ENCODE data around the gene SHKBP1. TPM values are rescaled to one million over a fixed set of nuclear protein-coding genes. Genes with fewer than 3 reads are reported as not detected.

Gene SHKBP1
- total and polyA plus RNA-seq, 4 experiments from 2014 or later, result 137 to 170 (median 161) TPM

- peak; percentile 80 to 82 (median 80) for DNase-seq
- Histone ChIP-seq H3K27ac (ENCODE audit: low read depth, low read length) (peak overlapping the region; percentile 66), H3K9me3 (ENCODE audit: control insufficient read depth in 1 of 2, low read length in 2 of 2) (no peaks in the 10 kb centered on the region), H3K4me1 (ENCODE audit: insufficient read depth, low read length) (peaks cover 84% of the 10 kb centered on the region), H3K27me3 (ENCODE audit: insufficient read depth, low read length) (no peaks in the 10 kb centered on the region), H3K4me3 (ENCODE audit: low read length in 2 of 2) (peak overlapping the region; percentile 3 to 63), H3K36me3 (ENCODE audit: insufficient read depth, low read length) (no peaks in the 10 kb centered on the region)
- peak overlapping the region; percentile 94 to 100 (median 97) for H3K27ac Mint-ChIP-seq
- ChIA-PET POLR2A (ENCODE audit: partially characterized antibody) (interaction anchor here (0.7 to 2.4 kb wide), 23 partner anchors 10 to 1208 kb away, joined by 3 to 17 read pairs (median 5); partner anchors contain the start of genes ACTMAP, BLVRB, DYRK1B and LTBP4), CTCF (ENCODE audit: partially characterized antibody) (interaction anchor here (0.8 to 3.2 kb wide), 4 partner anchors 11 to 190 kb away, joined by 3 to 41 read pairs (median 9); no protein-coding TSS in a partner anchor)
- H3K4me1 Mint-ChIP-seq, result peaks cover 39 to 97% (median 62%) of the 10 kb centered on the region in 4 donors
- H3K9me3 Mint-ChIP-seq, result no peaks in the 10 kb centered on the region
- H3K36me3 Mint-ChIP-seq, result peaks cover 0 to 10% of the 10 kb centered on the region in 2 donors
- intact Hi-C loops (cut with micrococcal nuclease), result loop anchor here (5.0 kb wide), 2 partner anchors 107 to 323 kb away; partner anchors contain the start of genes AKT2, COQ8B and ITPKC
- no peaks in the 10 kb centered on the region for H3K27me3 Mint-ChIP-seq
- H3K4me3 Mint-ChIP-seq, result peak overlapping the region; percentile 77 to 91 (median 88)
Observed at GRCh38 chr19:40610396-40611064, 33.9 kb downstream of the SHKBP1 start.

- intact Hi-C loops (cut with micrococcal nuclease), result loop anchor here (5.0 kb wide), 2 partner anchors 106 to 324 kb away; partner anchors contain the start of genes AKT2, COQ8B and ITPKC
- Mint-ChIP-seq H3K27me3 (no peaks in the 10 kb centered on the region), H3K9me3 (no peaks in the 10 kb centered on the region), H3K4me3 (peak overlapping the region; percentile 77 to 91 (median 88)), H3K4me1 (peaks cover 38 to 91% (median 62%) of the 10 kb centered on the region in 4 donors), H3K36me3 (peaks cover 0 to 9% of the 10 kb centered on the region in 2 donors), H3K27ac (peak overlapping the region; percentile 94 to 100 (median 97))
- ChIA-PET CTCF (ENCODE audit: partially characterized antibody) (interaction anchor here (0.8 to 1.6 kb wide), 2 partner anchors 12 to 41 kb away, joined by 3 to 13 read pairs; no protein-coding TSS in a partner anchor), POLR2A (ENCODE audit: partially characterized antibody) (interaction anchor here (1.0 to 2.4 kb wide), 10 partner anchors 8 to 777 kb away, joined by 3 to 17 read pairs (median 5); partner anchors contain the start of genes BLVRB, DYRK1B and LTBP4)
- H3K27me3 ChIP-seq (ENCODE audit: insufficient read depth, low read length), result no peaks in the 10 kb centered on the region
- H3K36me3 ChIP-seq (ENCODE audit: insufficient read depth, low read length), result no peaks in the 10 kb centered on the region
- peak overlapping the region in 1 of 2 donors; percentile 63 for H3K4me3 ChIP-seq (ENCODE audit: low read length in 2 of 2)
- H3K27ac ChIP-seq (ENCODE audit: low read depth, low read length), result peak overlapping the region; percentile 66
- no peaks in the 10 kb centered on the region for H3K9me3 ChIP-seq (ENCODE audit: control insufficient read depth in 1 of 2, low read length in 2 of 2)
- peaks cover 85% of the 10 kb centered on the region for H3K4me1 ChIP-seq (ENCODE audit: insufficient read depth, low read length)
- DNase-seq, result peak in 4 of 5 donors; percentile 33 to 66 (median 54)
Observed at GRCh38 chr19:40611096-40611495, 34.4 kb downstream of the SHKBP1 start.

GRCh38 chr19:40611900-40612698 is 35.4 kb downstream of the SHKBP1 start:
- H3K27me3 Mint-ChIP-seq, result no peaks in the 10 kb centered on the region
- H3K27ac Mint-ChIP-seq, result peak overlapping the region; percentile 71 to 100 (median 97)
- H3K4me1 Mint-ChIP-seq, result peaks cover 37 to 82% (median 58%) of the 10 kb centered on the region in 4 donors
- POLR2A ChIA-PET (ENCODE audit: partially characterized antibody), result interaction anchor here (1.0 to 4.6 kb wide), 2 partner anchors 7 to 9 kb away, joined by 3 to 94 read pairs; no protein-coding TSS in a partner anchor
- intact Hi-C loops (cut with micrococcal nuclease), result loop anchor here (5.0 kb wide), 2 partner anchors 105 to 325 kb away; partner anchors contain the start of genes AKT2, COQ8B and ITPKC
- Histone ChIP-seq H3K4me1 (ENCODE audit: insufficient read depth, low read length) (peaks cover 81% of the 10 kb centered on the region), H3K27me3 (ENCODE audit: insufficient read depth, low read length) (no peaks in the 10 kb centered on the region), H3K36me3 (ENCODE audit: insufficient read depth, low read length) (no peaks in the 10 kb centered on the region), H3K27ac (ENCODE audit: low read depth, low read length) (peak overlapping the region; percentile 66), H3K9me3 (ENCODE audit: control insufficient read depth in 1 of 2, low read length in 2 of 2) (no peaks in the 10 kb centered on the region), H3K4me3 (ENCODE audit: low read length in 2 of 2) (no peak overlapping the region)
- no peak for DNase-seq
- H3K4me3 Mint-ChIP-seq, result peak overlapping the region; percentile 22 to 97 (median 92)
- peaks cover 0 to 9% of the 10 kb centered on the region in 2 donors for H3K36me3 Mint-ChIP-seq
- CTCF ChIA-PET (ENCODE audit: partially characterized antibody), result interaction anchor here (1.4 kb wide), 1 partner anchor 11 kb away, joined by 4 read pairs; the partner anchor contains the start of gene LTBP4
- no peaks in the 10 kb centered on the region for H3K9me3 Mint-ChIP-seq

DNA sequence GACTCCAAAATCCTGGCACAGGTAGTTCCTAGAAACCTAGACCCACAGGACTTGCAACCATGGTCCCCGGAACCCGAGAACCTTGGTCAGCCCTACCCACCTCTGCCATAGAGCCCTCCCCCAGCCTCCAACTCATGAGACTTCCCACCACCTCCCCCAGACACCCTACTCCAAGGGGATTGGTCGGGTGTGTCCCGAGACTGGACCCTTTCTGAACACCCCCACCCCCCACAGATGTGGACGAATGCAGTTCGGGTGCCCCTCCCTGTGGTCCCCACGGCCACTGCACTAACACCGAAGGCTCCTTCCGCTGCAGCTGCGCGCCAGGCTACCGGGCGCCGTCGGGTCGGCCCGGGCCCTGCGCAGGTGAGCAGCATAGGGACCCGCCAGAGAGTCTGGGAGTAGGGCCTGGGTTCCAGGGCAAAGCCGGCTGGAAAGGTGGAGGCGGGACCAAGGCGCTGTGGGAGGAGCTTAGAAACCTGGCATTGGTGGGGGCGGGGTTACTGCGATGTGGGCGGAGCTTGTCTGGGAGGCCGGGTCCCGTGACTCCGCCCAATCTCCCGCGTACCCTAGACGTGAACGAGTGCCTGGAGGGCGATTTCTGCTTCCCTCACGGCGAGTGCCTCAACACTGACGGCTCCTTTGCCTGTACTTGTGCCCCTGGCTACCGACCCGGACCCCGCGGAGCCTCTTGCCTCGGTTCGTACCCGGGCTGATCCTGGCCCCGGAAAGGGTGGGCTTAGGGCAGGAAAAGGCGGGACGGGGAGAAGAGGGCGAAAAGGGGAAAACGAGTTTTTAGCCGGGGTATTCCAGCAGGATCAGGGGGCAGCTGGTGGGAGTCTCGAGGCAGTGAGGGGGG is 36.4 kb downstream of the SHKBP1 start:
- ChIA-PET CTCF (ENCODE audit: partially characterized antibody) (interaction anchor here (1.2 to 4.4 kb wide), 3 partner anchors 10 to 22 kb away, joined by 4 to 30 read pairs (median 12); partner anchors contain the start of gene LTBP4), POLR2A (ENCODE audit: partially characterized antibody) (interaction anchor here (0.6 to 4.6 kb wide), 5 partner anchors 8 to 752 kb away, joined by 3 to 94 read pairs (median 4); partner anchors contain the start of genes B9D2 and BLVRB)
- H3K27me3 Mint-ChIP-seq, result no peaks in the 10 kb centered on the region
- DNase-seq, result peak; percentile 48 to 65 (median 56)
- peak overlapping the region; percentile 66 for H3K27ac ChIP-seq (ENCODE audit: low read depth, low read length)
- H3K36me3 Mint-ChIP-seq, result peaks cover 0 to 9% of the 10 kb centered on the region in 2 donors
- H3K27ac Mint-ChIP-seq, result peak overlapping the region; percentile 96 to 98 (median 97)
- H3K4me1 Mint-ChIP-seq, result peaks cover 37 to 72% (median 52%) of the 10 kb centered on the region in 4 donors
- peak overlapping the region; percentile 34 to 85 for H3K4me3 ChIP-seq (ENCODE audit: low read length in 2 of 2)
- no peaks in the 10 kb centered on the region for H3K9me3 Mint-ChIP-seq
- H3K4me1 ChIP-seq (ENCODE audit: insufficient read depth, low read length), result peaks cover 76% of the 10 kb centered on the region
- peak overlapping the region; percentile 92 to 97 (median 96) for H3K4me3 Mint-ChIP-seq
- H3K27me3 ChIP-seq (ENCODE audit: insufficient read depth, low read length), result no peaks in the 10 kb centered on the region
- no peaks in the 10 kb centered on the region for H3K36me3 ChIP-seq (ENCODE audit: insufficient read depth, low read length)
- intact Hi-C loops (cut with micrococcal nuclease), result loop anchor here (1.0 to 5.0 kb wide), 3 partner anchors 8 to 326 kb away; partner anchors contain the start of genes AKT2, COQ8B and ITPKC
- no peaks in the 10 kb centered on the region for H3K9me3 ChIP-seq (ENCODE audit: control insufficient read depth in 1 of 2, low read length in 2 of 2)

DNA sequence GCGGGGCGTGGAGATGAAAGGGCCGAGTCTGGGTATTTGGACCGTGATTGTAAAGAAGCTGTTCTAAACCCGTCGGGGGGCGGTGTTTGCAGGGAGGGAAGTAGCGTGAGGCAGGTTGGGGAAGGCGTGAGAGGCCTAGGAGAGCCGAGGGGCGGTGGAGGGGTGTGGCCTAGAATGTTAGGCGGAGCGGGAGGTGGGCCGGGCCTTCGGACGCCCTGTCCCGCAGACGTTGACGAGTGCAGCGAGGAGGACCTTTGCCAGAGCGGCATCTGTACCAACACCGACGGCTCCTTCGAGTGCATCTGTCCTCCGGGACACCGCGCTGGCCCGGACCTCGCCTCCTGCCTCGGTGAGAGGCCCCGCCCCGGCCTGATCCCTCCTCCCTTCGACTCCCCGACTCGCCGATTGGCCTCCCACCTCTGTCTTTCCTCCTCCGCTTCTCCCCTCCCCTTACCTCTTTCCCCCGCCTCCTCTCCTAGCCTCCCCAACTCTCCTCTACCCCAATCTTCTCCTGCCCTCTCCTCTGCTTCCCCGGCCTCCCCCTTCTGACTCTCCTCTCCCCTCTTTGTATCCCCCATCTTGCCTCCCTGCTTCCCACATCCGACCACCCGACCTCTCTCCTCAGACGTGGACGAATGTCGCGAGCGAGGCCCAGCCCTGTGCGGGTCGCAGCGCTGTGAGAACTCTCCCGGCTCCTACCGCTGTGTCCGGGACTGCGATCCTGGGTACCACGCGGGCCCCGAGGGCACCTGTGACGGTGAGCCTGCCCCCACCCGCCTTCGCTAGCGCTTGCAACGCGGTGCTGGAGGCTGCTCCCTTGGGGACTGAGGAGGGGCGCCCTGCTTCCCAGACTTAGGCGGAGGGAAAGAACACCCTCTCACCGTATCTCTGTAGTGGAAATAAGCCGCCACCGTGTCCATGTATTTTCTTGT is 37.3 kb downstream of the SHKBP1 start:
- Mint-ChIP-seq H3K36me3 (peaks cover 3 to 14% of the 10 kb centered on the region in 2 donors), H3K4me3 (peak overlapping the region; percentile 92 to 97 (median 96)), H3K27ac (peak overlapping the region; percentile 95 to 98 (median 97)), H3K4me1 (peaks cover 35 to 64% (median 49%) of the 10 kb centered on the region in 4 donors), H3K9me3 (no peaks in the 10 kb centered on the region), H3K27me3 (no peaks in the 10 kb centered on the region)
- no peaks in the 10 kb centered on the region for H3K36me3 ChIP-seq (ENCODE audit: insufficient read depth, low read length)
- peak; percentile 82 to 89 (median 84) for DNase-seq
- POLR2A ChIA-PET (ENCODE audit: partially characterized antibody), result interaction anchor here (0.9 to 4.6 kb wide), 4 partner anchors 9 to 751 kb away, joined by 3 to 94 read pairs (median 4); partner anchors contain the start of genes B9D2 and BLVRB
- peak overlapping the region; percentile 85 to 93 for H3K4me3 ChIP-seq (ENCODE audit: low read length in 2 of 2)
- no peaks in the 10 kb centered on the region for H3K27me3 ChIP-seq (ENCODE audit: insufficient read depth, low read length)
- H3K4me1 ChIP-seq (ENCODE audit: insufficient read depth, low read length), result peaks cover 67% of the 10 kb centered on the region
- intact Hi-C loops (cut with micrococcal nuclease), result loop anchor here (1.0 to 5.0 kb wide), 5 partner anchors 9 to 327 kb away; partner anchors contain the start of genes AKT2, COQ8B, ITPKC and LTBP4
- CTCF ChIA-PET (ENCODE audit: partially characterized antibody), result interaction anchor here (1.2 to 4.4 kb wide), 5 partner anchors 8 to 21 kb away, joined by 4 to 30 read pairs (median 6); partner anchors contain the start of gene LTBP4
- H3K27ac ChIP-seq (ENCODE audit: low read depth, low read length), result peak overlapping the region; percentile 66
- H3K9me3 ChIP-seq (ENCODE audit: control insufficient read depth in 1 of 2, low read length in 2 of 2), result no peaks in the 10 kb centered on the region
